HEK293 (cell line): Measurements from ENCODE around the gene CASK.
A peak's percentile ranks its signal among the peaks of the same experiment; 100 is the strongest.

Source experiments
- CTCF ChIA-PET: fragments of 350-600 bp; formaldehyde crosslinking; extraction: SDS; loops from one replicate; lab custom pipeline; 2021; ENCODE audit warnings: antibody characterized with exemption; lab: Yijun Ruan, JAX
- POLR2A ChIA-PET: fragments of 300-600 bp; formaldehyde crosslinking; extraction: SDS; loops from one replicate; lab custom pipeline; 2020; ENCODE audit warnings: antibody characterized with exemption, inconsistent platforms; lab: Yijun Ruan, JAX
- H3K27ac ChIP-seq: fragments of 200-500 bp; sonication (Bioruptor generic); 2 replicates; pipeline ENCODE4 v1.5.1; 2014; ENCODE audit warnings: low read depth, low read length, control low read depth, inconsistent platforms; ENCODE audit errors: extremely low read depth
- H3K36me3 ChIP-seq, 2 experiments: fragments of 200-500 bp in 1 of 2; sonication (Bioruptor generic) in 1 of 2; 1 replicate in 1 of 2; 2 replicates in 1 of 2; pipeline ENCODE4 v1.5.1; 2014 to 2017; ENCODE audit warnings: inconsistent platforms in 2 of 2, low read length in 2 of 2; ENCODE audit not compliant: control insufficient read depth in 2 of 2, insufficient read depth in 1 of 2
- H3K4me1 ChIP-seq: fragments of 200-500 bp; sonication (Bioruptor generic); 2 replicates; pipeline ENCODE4 v1.5.1; 2014; ENCODE audit warnings: mild to moderate bottlenecking, low read length, inconsistent platforms; ENCODE audit not compliant: control insufficient read depth, insufficient read depth
- H3K4me3 ChIP-seq: 2 replicates; pipeline ENCODE4 v1.5.1; 2011; ENCODE audit warnings: low read depth, mild to moderate bottlenecking, control low read depth, low read length, moderate library complexity
- H3K9me3 ChIP-seq: fragments of 200-500 bp; sonication (Bioruptor generic); 2 replicates; pipeline ENCODE4 v1.5.1; 2014; ENCODE audit warnings: low read depth, low read length, inconsistent platforms; ENCODE audit not compliant: control insufficient read depth, insufficient read depth
- KLF16 ChIP-seq: fragments of 450-650 bp; formaldehyde crosslinking; IDR thresholded peaks from 2 replicates; pipeline ENCODE4 v1.5.1; 2017; ENCODE audit warnings: missing biosample characterization, missing genetic modification characterization
- YY1 ChIP-seq: fragments of 450-650 bp; formaldehyde crosslinking; IDR thresholded peaks from 2 replicates; pipeline ENCODE4 v1.5.1; 2018; ENCODE audit warnings: missing biosample characterization, missing genetic modification characterization
- ZBTB1 ChIP-seq: fragments of 450-650 bp; formaldehyde crosslinking; IDR thresholded peaks from 2 replicates; pipeline ENCODE4 v1.5.1; 2016; ENCODE audit warnings: missing biosample characterization, missing genetic modification characterization
- ZBTB49 ChIP-seq: fragments of 450-650 bp; formaldehyde crosslinking; IDR thresholded peaks from 2 replicates; pipeline ENCODE4 v1.5.1; 2016; ENCODE audit warnings: missing biosample characterization, missing genetic modification characterization, low read depth
- ZBTB7A ChIP-seq: fragments of 450-650 bp; formaldehyde crosslinking; IDR thresholded peaks from 2 replicates; pipeline ENCODE4 v1.5.1; 2016; ENCODE audit warnings: low read depth, missing biosample characterization, missing genetic modification characterization
- ZNF112 ChIP-seq: fragments of 450-650 bp; formaldehyde crosslinking; IDR thresholded peaks from 2 replicates; pipeline ENCODE4 v1.5.0; 2017; ENCODE audit warnings: missing biosample characterization, missing genetic modification characterization
- ZNF18 ChIP-seq: fragments of 450-650 bp; formaldehyde crosslinking; IDR thresholded peaks from 2 replicates; pipeline ENCODE4 v1.5.1; 2016; ENCODE audit warnings: missing biosample characterization, missing genetic modification characterization
- ZNF302 ChIP-seq: fragments of 450-650 bp; formaldehyde crosslinking; IDR thresholded peaks from 2 replicates; pipeline ENCODE4 v1.5.1; 2016; ENCODE audit warnings: missing biosample characterization, missing genetic modification characterization, low read depth
- ZNF366 ChIP-seq: fragments of 450-650 bp; formaldehyde crosslinking; conservative IDR thresholded peaks from 2 replicates; pipeline ENCODE4 v1.5.1; 2016; ENCODE audit warnings: missing biosample characterization, missing genetic modification characterization
- ZNF416 ChIP-seq: fragments of 450-650 bp; formaldehyde crosslinking; IDR thresholded peaks from 2 replicates; pipeline ENCODE4 v1.5.1; 2016; ENCODE audit warnings: missing biosample characterization, missing genetic modification characterization
- ZNF426 ChIP-seq: fragments of 450-650 bp; formaldehyde crosslinking; IDR thresholded peaks from 2 replicates; pipeline ENCODE4 v1.5.1; 2017; ENCODE audit warnings: missing biosample characterization, missing genetic modification characterization, mild to moderate bottlenecking, inconsistent platforms, moderate library complexity
- ZNF529 ChIP-seq: fragments of 450-650 bp; formaldehyde crosslinking; IDR thresholded peaks from 2 replicates; pipeline ENCODE4 v1.5.1; 2017; ENCODE audit warnings: missing genetic modification characterization, missing biosample characterization; ENCODE audit not compliant: insufficient replicate concordance
- ZNF544 ChIP-seq: fragments of 450-650 bp; formaldehyde crosslinking; IDR thresholded peaks from 2 replicates; pipeline ENCODE4 v1.5.0; 2017; ENCODE audit warnings: missing biosample characterization, missing genetic modification characterization
- ZNF561 ChIP-seq: fragments of 450-650 bp; IDR thresholded peaks from 2 replicates; pipeline ENCODE4 v1.5.1; 2018; ENCODE audit warnings: missing biosample characterization, missing genetic modification characterization, borderline replicate concordance
- ZNF621 ChIP-seq: fragments of 450-650 bp; formaldehyde crosslinking; IDR thresholded peaks from 2 replicates; pipeline ENCODE4 v1.5.1; 2017; ENCODE audit warnings: missing biosample characterization, missing genetic modification characterization
- ZNF654 ChIP-seq: fragments of 450-650 bp; formaldehyde crosslinking; IDR thresholded peaks from 2 replicates; pipeline ENCODE4 v1.5.1; 2016; ENCODE audit warnings: low read depth, missing biosample characterization, missing genetic modification characterization
- ZNF692 ChIP-seq: fragments of 450-650 bp; formaldehyde crosslinking; IDR thresholded peaks from 2 replicates; pipeline ENCODE4 v1.5.1; 2016; ENCODE audit warnings: missing biosample characterization, missing genetic modification characterization
- ZNF776 ChIP-seq: fragments of 450-650 bp; formaldehyde crosslinking; IDR thresholded peaks from 2 replicates; pipeline ENCODE4 v1.5.0; 2017; ENCODE audit warnings: missing biosample characterization, missing genetic modification characterization, borderline replicate concordance
- TF ChIP-seq, protein P1 (sequence below): fragments of 450-650 bp; formaldehyde crosslinking; conservative IDR thresholded peaks from 2 replicates; pipeline ENCODE4 v1.5.1; 2016; ENCODE audit warnings: low read depth, missing biosample characterization, missing genetic modification characterization
- TF ChIP-seq, protein P2 (sequence below): fragments of 450-650 bp; formaldehyde crosslinking; IDR thresholded peaks from 2 replicates; pipeline ENCODE4 v1.5.1; 2016; ENCODE audit warnings: missing biosample characterization, missing genetic modification characterization, borderline replicate concordance
- TF ChIP-seq, protein P3 (sequence below): fragments of 450-650 bp; formaldehyde crosslinking; IDR thresholded peaks from 2 replicates; pipeline ENCODE4 v1.5.1; 2016; ENCODE audit warnings: missing biosample characterization, missing genetic modification characterization

CASK gene

DNA sequence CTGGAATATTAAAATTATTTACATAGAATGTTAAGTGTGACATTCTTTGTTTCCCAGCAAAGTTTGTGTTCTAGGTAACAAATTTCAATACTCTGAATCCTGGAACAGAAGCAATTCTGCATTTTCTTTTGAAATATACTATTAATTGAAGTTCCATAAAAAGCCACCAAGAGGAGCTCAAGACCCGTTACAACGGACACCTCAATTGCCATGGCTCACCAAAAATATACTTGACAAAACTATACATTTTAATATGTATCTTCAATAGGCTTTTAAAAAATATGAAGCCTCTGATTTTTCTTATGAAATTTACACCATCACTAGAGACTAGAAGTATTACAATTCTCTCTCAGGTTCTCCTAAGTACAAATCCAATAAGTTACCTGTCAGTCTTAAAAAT, 364.8 kb downstream of the CASK start:
- 0 out of 2 replicates have a peak, but pooled peaks cover 2% of the 10 kb centered on the region for H3K4me1 ChIP-seq
- H3K27ac ChIP-seq, result no peak overlapping the region
- CTCF ChIA-PET, result interaction anchor here (0.6 to 1.8 kb wide), 15 partner anchors 10 to 632 kb away, joined by 3 to 26 read pairs (median 3); no protein-coding TSS in a partner anchor
- H3K9me3 ChIP-seq, result no peaks in the 10 kb centered on the region
- no peaks in the 10 kb centered on the region for H3K36me3 ChIP-seq
- no peak for TF ChIP-seq ZNF529
- TF ChIP-seq ZNF426 (tag by site-specific recombination), result no peak
- TF ChIP-seq ZNF416 (tag by site-specific recombination), result no peak
- peak; percentile 59 for TF ChIP-seq ZNF654 (tag by site-specific recombination)
- TF ChIP-seq, protein P1, sequence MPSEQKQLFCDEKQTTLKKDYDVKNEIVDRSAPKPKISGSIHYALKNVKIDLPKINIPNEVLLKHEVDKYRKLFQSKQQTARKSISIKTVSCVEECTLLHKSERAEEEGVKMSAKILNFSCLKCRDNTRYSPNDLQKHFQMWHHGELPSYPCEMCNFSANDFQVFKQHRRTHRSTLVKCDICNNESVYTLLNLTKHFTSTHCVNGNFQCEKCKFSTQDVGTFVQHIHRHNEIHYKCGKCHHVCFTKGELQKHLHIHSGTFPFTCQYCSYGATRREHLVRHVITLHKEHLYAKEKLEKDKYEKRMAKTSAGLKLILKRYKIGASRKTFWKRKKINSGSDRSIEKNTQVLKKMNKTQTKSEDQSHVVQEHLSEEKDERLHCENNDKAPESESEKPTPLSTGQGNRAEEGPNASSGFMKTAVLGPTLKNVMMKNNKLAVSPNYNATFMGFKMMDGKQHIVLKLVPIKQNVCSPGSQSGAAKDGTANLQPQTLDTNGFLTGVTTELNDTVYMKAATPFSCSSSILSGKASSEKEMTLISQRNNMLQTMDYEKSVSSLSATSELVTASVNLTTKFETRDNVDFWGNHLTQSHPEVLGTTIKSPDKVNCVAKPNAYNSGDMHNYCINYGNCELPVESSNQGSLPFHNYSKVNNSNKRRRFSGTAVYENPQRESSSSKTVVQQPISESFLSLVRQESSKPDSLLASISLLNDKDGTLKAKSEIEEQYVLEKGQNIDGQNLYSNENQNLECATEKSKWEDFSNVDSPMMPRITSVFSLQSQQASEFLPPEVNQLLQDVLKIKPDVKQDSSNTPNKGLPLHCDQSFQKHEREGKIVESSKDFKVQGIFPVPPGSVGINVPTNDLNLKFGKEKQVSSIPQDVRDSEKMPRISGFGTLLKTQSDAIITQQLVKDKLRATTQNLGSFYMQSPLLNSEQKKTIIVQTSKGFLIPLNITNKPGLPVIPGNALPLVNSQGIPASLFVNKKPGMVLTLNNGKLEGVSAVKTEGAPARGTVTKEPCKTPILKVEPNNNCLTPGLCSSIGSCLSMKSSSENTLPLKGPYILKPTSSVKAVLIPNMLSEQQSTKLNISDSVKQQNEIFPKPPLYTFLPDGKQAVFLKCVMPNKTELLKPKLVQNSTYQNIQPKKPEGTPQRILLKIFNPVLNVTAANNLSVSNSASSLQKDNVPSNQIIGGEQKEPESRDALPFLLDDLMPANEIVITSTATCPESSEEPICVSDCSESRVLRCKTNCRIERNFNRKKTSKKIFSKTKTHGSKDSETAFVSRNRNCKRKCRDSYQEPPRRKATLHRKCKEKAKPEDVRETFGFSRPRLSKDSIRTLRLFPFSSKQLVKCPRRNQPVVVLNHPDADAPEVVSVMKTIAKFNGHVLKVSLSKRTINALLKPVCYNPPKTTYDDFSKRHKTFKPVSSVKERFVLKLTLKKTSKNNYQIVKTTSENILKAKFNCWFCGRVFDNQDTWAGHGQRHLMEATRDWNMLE (tag by site-specific recombination), result no peak
- no peak for TF ChIP-seq ZNF621 (tag by site-specific recombination)
- TF ChIP-seq ZBTB7A (tag by site-specific recombination), result no peak
- no peak for TF ChIP-seq ZNF544 (tag by site-specific recombination)
- TF ChIP-seq, all 188 proteins: peak for 1
- H3K4me3 ChIP-seq, result no peak overlapping the region
- POLR2A ChIA-PET, result no interaction called here

DNA sequence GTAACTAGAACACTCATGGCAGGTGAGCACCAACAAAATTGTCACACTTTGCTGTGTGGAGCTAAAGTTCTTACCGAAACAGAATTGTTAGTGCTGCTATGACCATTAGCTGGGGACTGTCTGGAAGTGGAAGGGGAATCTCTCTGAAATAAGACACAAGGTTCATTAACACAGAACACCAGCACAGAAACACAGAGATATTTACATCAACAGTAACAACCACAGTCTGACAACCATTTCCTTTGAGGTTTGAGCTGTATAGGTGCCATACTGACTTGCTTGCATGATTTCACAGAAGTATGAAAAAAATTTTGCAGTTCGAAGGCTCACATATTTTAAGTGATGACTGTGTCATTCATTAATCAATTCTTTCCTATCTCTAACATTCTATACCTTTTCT, 366.4 kb downstream of the CASK start:
- ChIA-PET CTCF (no interaction called here), POLR2A (no interaction called here)
- Histone ChIP-seq H3K4me1 (0 out of 2 replicates have a peak, but pooled peaks cover 2% of the 10 kb centered on the region), H3K4me3 (no peak overlapping the region), H3K27ac (no peak overlapping the region), H3K36me3 (no peaks in the 10 kb centered on the region; a peak in 1 of 3 replicates), H3K9me3 (no peaks in the 10 kb centered on the region)
- TF ChIP-seq ZNF692 (tag by site-specific recombination) (no peak), ZNF776 (tag by site-specific recombination) (no peak), ZNF366 (tag by site-specific recombination) (no peak), ZNF561 (no peak), YY1 (tag by site-specific recombination) (no peak), ZNF112 (tag by site-specific recombination) (no peak), KLF16 (tag by site-specific recombination) (no peak), ZBTB49 (tag by site-specific recombination) (no peak), ZNF18 (tag by site-specific recombination) (no peak), ZNF302 (tag by site-specific recombination) (no peak), ZBTB1 (tag by site-specific recombination) (no peak)
- TF ChIP-seq, protein P2, sequence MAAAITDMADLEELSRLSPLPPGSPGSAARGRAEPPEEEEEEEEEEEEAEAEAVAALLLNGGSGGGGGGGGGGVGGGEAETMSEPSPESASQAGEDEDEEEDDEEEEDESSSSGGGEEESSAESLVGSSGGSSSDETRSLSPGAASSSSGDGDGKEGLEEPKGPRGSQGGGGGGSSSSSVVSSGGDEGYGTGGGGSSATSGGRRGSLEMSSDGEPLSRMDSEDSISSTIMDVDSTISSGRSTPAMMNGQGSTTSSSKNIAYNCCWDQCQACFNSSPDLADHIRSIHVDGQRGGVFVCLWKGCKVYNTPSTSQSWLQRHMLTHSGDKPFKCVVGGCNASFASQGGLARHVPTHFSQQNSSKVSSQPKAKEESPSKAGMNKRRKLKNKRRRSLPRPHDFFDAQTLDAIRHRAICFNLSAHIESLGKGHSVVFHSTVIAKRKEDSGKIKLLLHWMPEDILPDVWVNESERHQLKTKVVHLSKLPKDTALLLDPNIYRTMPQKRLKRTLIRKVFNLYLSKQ (tag by site-specific recombination), result no peak
- TF ChIP-seq, protein P3, sequence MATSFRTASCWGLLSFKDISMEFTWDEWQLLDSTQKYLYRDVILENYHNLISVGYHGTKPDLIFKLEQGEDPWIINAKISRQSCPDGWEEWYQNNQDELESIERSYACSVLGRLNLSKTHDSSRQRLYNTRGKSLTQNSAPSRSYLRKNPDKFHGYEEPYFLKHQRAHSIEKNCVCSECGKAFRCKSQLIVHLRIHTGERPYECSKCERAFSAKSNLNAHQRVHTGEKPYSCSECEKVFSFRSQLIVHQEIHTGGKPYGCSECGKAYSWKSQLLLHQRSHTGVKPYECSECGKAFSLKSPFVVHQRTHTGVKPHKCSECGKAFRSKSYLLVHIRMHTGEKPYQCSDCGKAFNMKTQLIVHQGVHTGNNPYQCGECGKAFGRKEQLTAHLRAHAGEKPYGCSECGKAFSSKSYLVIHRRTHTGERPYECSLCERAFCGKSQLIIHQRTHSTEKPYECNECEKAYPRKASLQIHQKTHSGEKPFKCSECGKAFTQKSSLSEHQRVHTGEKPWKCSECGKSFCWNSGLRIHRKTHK (tag by site-specific recombination), result no peak
